ENCODE data around the gene CADM4. TPM values are rescaled to one million over a fixed set of nuclear protein-coding genes. Genes with fewer than 3 reads are reported as not detected.

CADM4 gene
- total RNA-seq, 1 experiment from 2014 or later: 28.7 TPM

GRCh38 chr19:43634872-43635560 lies 4.6 kb downstream of the CADM4 start:
- H3K27me3 ChIP-seq (replicated peaks; ENCODE audit: insufficient read depth, low read depth, low read length, poor library complexity): no peaks in the 10 kb centered on the region
- ChIA-PET CTCF (no interaction called here), POLR2A (ENCODE audit: low non-redundant PET) (no interaction called here)
- H3K36me3 ChIP-seq (ENCODE audit: insufficient read depth, low read length, poor library complexity, severe bottlenecking): no peaks in the 10 kb centered on the region
- BruUV-seq (replicated peaks): no TSS peak
- intact Hi-C loops (cut with micrococcal nuclease; ENCODE audit: unreplicated experiment): no loop called here
- no peaks in the 10 kb centered on the region for H3K9me3 ChIP-seq (ENCODE audit: low read depth, low read length, poor library complexity, severe bottlenecking)
- peak overlapping the region; percentile 17 for H3K4me3 ChIP-seq (ENCODE audit: low read depth, low read length, poor library complexity, severe bottlenecking)
- TF ChIP-seq CTCF (conservative IDR thresholded peaks at IDR 0.05; ENCODE audit: low read depth, low read length): no peak
- TF ChIP-seq EZH2 (IDR thresholded peaks at IDR 0.05; ENCODE audit: borderline replicate concordance, low read depth, low read length, poor library complexity, severe bottlenecking): no peak
- peak overlapping the region; percentile 29 for H3K27ac ChIP-seq (ENCODE audit: low read depth, low read length, poor library complexity, severe bottlenecking)
- DNase-seq (ENCODE audit: low spot score): no peak
- peaks cover 28% of the 10 kb centered on the region for H3K4me1 ChIP-seq (ENCODE audit: insufficient read depth, low read length, poor library complexity, severe bottlenecking)

GRCh38 chr19:43634506-43634871 lies 5.2 kb downstream of the CADM4 start:
- POLR2A ChIA-PET (ENCODE audit: low non-redundant PET): no interaction called here
- DNase-seq (ENCODE audit: low spot score): no peak
- H3K9me3 ChIP-seq (ENCODE audit: low read depth, low read length, poor library complexity, severe bottlenecking): no peaks in the 10 kb centered on the region
- no peak for TF ChIP-seq EZH2 (IDR thresholded peaks at IDR 0.05; ENCODE audit: borderline replicate concordance, low read depth, low read length, poor library complexity, severe bottlenecking)
- no peak for TF ChIP-seq CTCF (conservative IDR thresholded peaks at IDR 0.05; ENCODE audit: low read depth, low read length)
- H3K4me1 ChIP-seq (ENCODE audit: insufficient read depth, low read length, poor library complexity, severe bottlenecking): peaks cover 28% of the 10 kb centered on the region
- no peaks in the 10 kb centered on the region for H3K36me3 ChIP-seq (ENCODE audit: insufficient read depth, low read length, poor library complexity, severe bottlenecking)
- no TSS peak for BruUV-seq (replicated peaks)
- intact Hi-C loops (cut with micrococcal nuclease; ENCODE audit: unreplicated experiment): no loop called here
- H3K27me3 ChIP-seq (replicated peaks; ENCODE audit: insufficient read depth, low read depth, low read length, poor library complexity): no peaks in the 10 kb centered on the region
- CTCF ChIA-PET: no interaction called here
- H3K27ac ChIP-seq (ENCODE audit: low read depth, low read length, poor library complexity, severe bottlenecking): peak overlapping the region; percentile 29
- no peak overlapping the region for H3K4me3 ChIP-seq (ENCODE audit: low read depth, low read length, poor library complexity, severe bottlenecking)

- no peak for TF ChIP-seq EZH2 (IDR thresholded peaks at IDR 0.05; ENCODE audit: borderline replicate concordance, low read depth, low read length, poor library complexity, severe bottlenecking)
- TF ChIP-seq CTCF (conservative IDR thresholded peaks at IDR 0.05; ENCODE audit: low read depth, low read length): no peak
- ChIA-PET CTCF (no interaction called here), POLR2A (ENCODE audit: low non-redundant PET) (no interaction called here)
- Histone ChIP-seq H3K27me3 (replicated peaks; ENCODE audit: insufficient read depth, low read depth, low read length, poor library complexity) (no peaks in the 10 kb centered on the region), H3K4me1 (ENCODE audit: insufficient read depth, low read length, poor library complexity, severe bottlenecking) (peaks cover 26% of the 10 kb centered on the region), H3K27ac (ENCODE audit: low read depth, low read length, poor library complexity, severe bottlenecking) (no peak overlapping the region), H3K4me3 (ENCODE audit: low read depth, low read length, poor library complexity, severe bottlenecking) (no peak overlapping the region), H3K9me3 (ENCODE audit: low read depth, low read length, poor library complexity, severe bottlenecking) (no peaks in the 10 kb centered on the region), H3K36me3 (ENCODE audit: insufficient read depth, low read length, poor library complexity, severe bottlenecking) (no peaks in the 10 kb centered on the region)
- no TSS peak for BruUV-seq (replicated peaks)
- intact Hi-C loops (cut with micrococcal nuclease; ENCODE audit: unreplicated experiment): no loop called here
- DNase-seq (ENCODE audit: low spot score): no peak
Observed at GRCh38 chr19:43634068-43634467, 5.6 kb downstream of the CADM4 start.
